ENCODE data around the gene GSTA4.
"Not testable (repeated sequence)": the region's sequence is repeated elsewhere in the genome, so short reads cannot be mapped to it uniquely, and the experiment has no call there.

GSTA4 gene

GRCh38 chr6:53014063-53014462 lies 19.0 kb upstream of the GSTA4 start:
- peak; percentile 47 for DNase-seq (ENCODE audit: low spot score)

- no peak for DNase-seq (ENCODE audit: low spot score)
Measured at GRCh38 chr6:53011979-53012378, 16.9 kb upstream of the GSTA4 start.

DNA sequence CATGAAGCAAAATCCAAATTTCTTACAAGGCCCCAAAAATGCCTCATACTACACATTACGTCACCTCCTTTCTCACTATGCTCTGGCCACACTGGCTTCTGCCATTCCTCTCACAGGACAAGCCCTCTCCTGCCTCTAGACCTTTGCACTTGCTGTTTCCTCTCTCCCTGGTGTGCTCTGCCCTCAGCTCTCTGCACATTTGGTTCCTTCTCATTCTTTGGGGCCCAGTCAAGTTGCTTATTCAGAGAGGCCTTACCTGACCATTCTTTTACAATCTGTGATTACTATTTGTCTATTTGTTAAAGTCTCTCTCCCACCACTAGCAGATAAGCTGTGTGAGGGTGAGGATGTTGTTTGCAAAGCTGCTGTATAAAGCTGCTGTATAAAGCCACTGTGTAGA lies 15.4 kb upstream of the GSTA4 start:
- no peak for DNase-seq (ENCODE audit: low spot score)

DNA sequence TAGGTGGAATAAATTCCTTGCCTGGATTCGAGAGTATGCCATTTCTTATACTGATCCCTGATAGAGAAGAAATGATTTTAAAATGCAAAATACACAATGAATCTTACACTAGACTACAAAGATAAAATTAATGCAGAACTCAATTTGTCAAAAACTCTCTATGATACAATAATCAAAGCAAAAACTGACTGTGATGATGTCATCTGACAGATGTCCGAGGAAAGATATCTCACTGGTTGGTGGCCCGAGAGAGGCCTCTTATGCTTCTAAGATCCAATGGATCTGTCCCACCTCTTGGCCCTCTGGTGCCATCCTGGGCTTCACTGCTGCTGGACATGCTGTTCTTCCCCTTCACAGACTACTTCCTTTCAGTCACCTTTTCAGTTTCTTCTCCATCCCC lies 14.4 kb upstream of the GSTA4 start:
- no peak for DNase-seq (ENCODE audit: low spot score)

GRCh38 chr6:53009056-53009455 lies 14.0 kb upstream of the GSTA4 start:
- DNase-seq (ENCODE audit: low spot score), result no peak

GRCh38 chr6:53008192-53008687 lies 13.2 kb upstream of the GSTA4 start:
- not testable (repeated sequence) for DNase-seq (ENCODE audit: low spot score)

- DNase-seq (ENCODE audit: low spot score), result no peak
Measured at GRCh38 chr6:53005663-53006250, 10.7 kb upstream of the GSTA4 start.

DNA sequence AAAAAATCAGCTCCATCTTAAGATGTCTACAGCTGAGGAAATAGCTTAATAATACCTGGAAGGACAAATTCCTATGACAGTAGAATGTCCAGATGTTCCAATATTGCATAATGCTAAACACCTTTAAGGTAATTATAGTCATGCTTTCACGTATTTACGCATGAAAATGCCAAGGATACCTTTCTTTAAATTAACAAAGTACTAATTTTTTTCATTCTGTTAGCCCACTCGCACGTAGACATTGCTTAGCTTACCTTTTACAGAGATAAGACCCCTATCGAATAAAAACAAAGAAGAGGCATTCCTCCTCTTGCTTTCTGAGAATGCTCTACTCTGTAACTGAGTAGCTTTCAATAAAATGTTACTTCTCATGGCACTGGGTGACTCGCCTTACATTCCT lies 4.4 kb upstream of the GSTA4 start:
- no peak for DNase-seq (ENCODE audit: low spot score)

- no peak for DNase-seq (ENCODE audit: low spot score)
Measured at GRCh38 chr6:52998603-52999002, 3.5 kb upstream of the GSTA4 start.

GRCh38 chr6:52995913-52996645 lies 995 bp upstream of the GSTA4 start:
- DNase-seq (ENCODE audit: low spot score), result no peak

GRCh38 chr6:52994839-52995088 lies 320 bp downstream of the GSTA4 start:
- no peak for DNase-seq (ENCODE audit: low spot score)

GRCh38 chr6:52994031-52994838 lies 849 bp downstream of the GSTA4 start:
- peak; percentile 31 for DNase-seq (ENCODE audit: low spot score)

DNA sequence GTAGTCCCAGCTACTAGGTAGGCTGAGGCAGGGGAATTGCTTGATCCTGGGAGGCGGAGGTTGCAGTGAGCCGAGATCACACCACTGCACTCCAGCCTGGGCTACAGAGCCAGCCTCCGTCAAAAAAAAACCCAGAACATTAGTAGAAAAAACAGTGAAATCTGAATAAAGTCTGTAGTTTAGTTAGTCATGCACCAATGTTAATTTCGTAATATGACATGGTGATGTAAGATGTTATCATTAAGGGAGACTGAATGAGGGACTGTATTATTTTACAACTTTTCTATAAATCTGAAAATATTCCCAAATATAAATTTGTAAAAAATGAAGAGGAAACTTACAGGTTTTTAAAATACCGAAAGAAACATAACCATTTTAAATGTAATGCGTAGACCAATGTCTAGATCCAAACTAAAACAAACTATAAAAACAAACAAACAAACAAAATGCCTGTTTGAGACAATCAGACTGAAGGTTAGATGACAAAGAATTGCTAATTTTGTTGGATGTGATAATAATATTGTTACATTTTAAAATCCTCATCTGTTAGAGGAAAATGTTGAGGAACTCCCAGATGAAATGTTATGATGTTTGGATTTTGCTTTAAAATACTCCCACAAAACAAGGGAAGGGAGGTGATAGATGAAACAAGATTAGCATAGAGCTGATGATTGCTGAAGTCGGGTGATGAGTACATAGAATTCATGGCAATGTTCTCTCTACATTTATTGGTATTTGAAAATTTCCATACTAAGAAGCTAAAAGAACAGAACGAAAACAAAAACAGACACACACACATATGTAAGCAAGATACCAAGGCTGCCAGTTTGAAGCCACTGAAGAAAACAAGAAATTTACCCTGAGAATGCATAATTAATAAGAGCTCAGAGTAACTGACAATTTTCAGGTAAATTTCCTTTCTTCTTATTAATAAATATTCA lies 1.8 kb downstream of the GSTA4 start:
- DNase-seq (ENCODE audit: low spot score), result no peak

DNA sequence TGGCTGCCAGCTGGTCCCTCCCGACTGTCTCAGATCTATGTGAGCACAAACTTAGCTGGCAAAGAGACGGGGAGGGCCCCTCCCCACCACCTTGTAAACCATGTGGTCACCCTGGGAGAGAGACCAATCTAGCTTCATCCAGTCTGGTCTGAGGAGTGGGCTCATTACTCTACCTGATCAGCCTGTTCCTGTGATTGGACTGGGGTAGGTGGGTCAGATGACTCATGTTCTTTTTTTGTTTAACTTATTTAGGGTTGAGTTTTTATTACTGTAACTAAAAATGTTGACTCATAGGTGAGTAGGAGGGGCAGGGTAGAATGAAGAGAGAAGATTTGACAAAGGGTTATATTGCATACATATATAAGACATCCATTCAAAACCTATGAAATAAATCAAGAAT lies 4.7 kb downstream of the GSTA4 start:
- DNase-seq (ENCODE audit: low spot score), result no peak

- no peak for DNase-seq (ENCODE audit: low spot score)
Measured at GRCh38 chr6:52985228-52985627, 9.9 kb downstream of the GSTA4 start.

DNA sequence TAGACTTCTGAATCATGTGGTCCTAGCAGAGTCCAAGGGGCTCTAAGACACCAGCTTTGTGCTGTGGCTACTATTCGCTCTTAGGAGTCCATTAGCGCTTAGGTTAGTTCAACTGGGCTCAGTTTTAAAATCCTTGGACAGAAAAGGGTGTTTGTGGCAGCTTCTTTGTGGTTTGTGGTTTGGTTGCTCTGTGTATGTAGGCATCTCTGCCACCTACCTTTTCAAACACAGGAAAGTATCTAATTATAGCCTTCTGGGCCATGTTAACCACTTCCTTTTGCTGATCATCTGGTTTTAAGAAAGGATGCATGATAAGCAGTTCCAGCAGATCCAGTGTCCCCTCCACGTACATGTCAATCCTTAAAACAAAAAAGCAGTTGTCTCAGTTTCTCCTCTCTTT lies 10.8 kb downstream of the GSTA4 start:
- DNase-seq (ENCODE audit: low spot score), result no peak

DNA sequence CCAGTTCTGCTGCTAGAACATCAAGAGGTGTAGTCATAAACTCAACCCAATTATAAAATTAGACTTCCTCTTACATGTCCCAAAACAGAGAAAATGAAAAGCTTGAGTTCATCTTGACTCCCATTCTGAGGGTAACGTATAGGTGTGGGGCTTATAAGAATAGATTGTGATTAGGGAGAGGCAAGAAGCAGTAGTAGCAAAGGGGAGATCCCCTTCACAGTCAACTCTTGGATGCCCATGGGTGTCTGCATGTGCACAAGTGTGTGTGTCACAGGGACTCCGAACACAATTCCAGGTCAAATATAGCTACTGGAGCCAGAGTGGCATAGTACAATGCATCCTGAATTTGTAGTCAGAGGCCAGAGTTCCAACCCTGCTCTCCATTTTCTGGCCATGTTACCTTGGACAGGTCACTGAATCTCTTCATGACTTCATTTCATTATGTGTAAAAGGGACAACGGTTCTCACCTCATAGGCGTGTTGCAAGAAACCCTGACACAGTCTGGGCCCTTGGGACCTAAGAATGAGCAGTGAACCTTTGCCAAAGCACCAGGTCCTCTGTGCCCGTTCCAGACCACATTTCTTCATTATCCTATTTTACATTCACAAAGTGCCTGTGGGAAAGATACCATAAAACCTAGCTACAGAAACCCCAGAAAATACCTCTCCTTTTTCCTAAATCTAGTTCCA lies 11.8 kb downstream of the GSTA4 start:
- no peak for DNase-seq (ENCODE audit: low spot score)

DNA sequence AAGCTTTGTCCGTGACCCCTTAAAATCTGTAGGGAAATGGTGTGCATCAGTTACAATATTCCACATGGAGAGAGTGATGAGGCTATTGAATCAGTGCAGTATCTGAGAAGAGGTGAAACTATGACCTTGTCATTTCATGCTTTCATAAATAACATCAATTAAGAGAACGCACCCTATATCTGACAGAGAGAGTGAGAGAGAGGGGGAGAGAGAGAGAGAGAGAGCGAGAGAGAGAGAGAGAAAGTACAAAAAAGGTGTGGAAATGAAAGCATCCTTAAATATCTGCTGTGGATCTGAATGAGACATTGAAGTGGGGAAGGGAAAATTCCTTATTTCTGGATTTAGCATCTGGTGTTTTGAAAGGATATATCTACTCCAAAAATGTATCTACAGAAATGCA lies 12.4 kb downstream of the GSTA4 start:
- DNase-seq (ENCODE audit: low spot score), result no peak

DNA sequence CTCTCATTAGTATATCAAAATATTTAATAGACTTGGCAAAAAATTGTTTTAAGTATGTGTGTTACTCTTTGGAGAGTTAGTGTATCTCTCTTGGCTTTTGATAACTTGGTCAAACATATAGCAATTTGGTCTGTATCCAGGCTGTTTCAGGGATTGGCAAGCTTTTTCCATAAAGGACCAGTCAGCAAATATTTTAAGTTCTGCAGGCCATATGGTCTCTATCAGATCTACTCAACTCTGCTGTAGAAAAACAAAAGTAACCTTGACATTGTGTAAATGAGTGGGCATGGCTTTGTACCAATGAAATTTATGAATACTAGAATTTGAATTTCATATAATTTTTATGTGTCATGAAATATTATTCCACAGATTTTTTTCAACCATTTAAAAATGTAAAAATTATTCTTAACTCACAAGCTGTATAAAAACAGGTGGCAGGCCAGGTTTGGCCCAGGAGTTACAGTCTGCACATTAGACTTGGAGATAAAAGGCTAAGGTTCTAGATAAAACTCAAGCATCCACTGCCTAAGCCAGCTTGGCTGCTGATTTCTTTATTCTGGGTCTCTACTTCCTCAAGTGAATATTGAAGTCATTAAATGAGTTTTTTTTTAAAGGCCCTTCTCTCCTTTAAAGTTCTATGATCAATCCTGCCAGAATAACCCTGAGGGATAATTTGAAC lies 13.7 kb downstream of the GSTA4 start:
- no peak for DNase-seq (ENCODE audit: low spot score)

GRCh38 chr6:52976591-52977035 lies 18.5 kb downstream of the GSTA4 start:
- no peak for DNase-seq (ENCODE audit: low spot score)

DNA sequence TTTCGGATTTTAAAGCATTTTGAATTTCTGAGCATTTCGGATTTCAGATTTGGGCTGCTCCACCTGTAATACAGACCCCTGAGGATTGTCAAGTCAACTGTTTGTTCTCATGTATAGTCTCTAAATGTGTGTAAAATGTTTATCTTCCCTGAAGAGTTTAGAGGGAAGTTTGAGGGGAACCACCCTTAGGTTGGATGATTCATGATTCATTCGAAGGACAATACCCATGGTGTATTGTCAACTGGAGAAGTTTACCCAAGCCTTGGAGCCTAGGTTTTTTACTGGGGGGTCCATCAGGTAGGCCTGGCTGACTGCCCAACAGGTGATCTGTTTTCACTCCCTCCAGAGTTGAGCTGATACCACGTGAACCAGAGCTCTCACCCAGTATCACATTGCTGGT lies 18.9 kb downstream of the GSTA4 start:
- no peak for DNase-seq (ENCODE audit: low spot score)

Measured in AG08395 (cell line).